Measurements from ENCODE around the gene RTN3. TPM values are rescaled to one million over a fixed set of nuclear protein-coding genes. Genes with fewer than 3 reads are reported as not detected.

The RTN3 gene
- 10 to 100 TPM; 59.6 to 67.7 TPM for total RNA-seq

DNA sequence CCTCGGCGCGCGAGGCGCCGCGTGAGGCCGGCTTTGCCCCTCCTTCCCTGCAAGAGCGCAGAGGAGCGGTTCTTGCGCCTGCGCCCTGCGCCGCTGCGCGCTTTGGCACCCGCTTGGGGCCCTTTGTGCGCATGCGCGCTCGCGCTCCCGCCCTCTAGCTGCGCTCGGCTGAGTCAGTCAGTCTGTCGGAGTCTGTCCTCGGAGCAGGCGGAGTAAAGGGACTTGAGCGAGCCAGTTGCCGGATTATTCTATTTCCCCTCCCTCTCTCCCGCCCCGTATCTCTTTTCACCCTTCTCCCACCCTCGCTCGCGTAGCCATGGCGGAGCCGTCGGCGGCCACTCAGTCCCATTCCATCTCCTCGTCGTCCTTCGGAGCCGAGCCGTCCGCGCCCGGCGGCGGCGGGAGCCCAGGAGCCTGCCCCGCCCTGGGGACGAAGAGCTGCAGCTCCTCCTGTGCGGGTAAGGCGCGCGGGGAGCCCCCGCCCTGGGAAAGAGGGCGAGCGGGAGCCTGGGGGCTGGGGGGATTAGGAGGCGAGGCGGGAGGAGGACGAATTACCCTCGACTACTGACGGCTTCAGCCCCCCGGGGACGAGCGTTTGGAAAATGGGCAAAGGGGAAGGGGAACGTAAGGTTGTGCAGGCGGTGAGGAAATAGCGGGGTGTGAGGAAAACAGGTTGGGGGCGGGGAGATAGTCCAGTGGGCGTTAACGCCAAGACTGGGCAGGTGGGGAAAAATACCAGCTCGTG, at the start of gene RTN3:
TSS of gene RTN3 (plus strand) at position 180 of the 745 bp plus-strand sequence. CDS start at position 317, 137 bp downstream.

DNA sequence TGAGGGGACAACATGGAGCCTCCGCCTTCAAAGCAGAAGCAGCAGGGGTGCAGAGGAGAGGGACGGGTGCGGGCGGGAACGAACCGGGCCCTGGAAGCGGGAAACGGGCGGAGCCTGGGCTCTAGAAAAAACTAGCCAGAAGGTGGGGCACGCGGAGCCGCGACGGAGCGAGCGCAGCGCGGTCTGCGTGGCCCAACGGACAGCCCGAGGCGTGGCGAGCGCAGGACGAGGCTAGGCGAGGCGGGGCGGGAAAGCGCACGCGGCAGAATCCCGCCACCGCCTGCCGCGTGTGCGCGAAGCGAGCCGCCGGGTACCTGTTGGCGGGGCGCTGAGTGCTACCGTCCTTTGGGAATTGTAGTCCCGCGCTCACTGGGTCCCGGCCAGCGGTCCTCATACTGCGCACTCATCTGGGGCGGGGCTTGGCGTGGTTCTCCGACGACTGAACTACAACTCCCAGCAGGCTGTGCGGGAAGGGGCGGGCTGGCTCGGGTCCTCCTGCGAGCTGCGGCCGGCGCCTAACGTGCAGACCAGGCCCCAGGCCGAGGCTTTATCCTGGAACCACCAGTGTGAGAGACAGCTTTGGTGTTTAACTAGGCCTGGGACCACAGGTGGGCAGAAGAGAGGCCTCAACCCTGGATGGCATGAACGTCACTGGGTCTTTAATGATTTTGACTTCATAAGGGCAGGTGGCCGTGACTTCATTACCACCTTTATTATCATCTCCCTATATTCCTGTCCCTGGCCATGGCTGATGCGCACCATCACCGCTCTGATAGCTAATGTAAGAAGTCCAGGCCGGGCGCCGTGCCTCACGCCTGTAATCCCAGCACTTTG, 9.8 kb upstream of the RTN3 start, which contains the start of gene ATL3:
TSS of gene ATL3 (minus strand) at position 55 of the 834 bp plus-strand sequence. CDS start at position 14, 41 bp downstream.

DNA sequence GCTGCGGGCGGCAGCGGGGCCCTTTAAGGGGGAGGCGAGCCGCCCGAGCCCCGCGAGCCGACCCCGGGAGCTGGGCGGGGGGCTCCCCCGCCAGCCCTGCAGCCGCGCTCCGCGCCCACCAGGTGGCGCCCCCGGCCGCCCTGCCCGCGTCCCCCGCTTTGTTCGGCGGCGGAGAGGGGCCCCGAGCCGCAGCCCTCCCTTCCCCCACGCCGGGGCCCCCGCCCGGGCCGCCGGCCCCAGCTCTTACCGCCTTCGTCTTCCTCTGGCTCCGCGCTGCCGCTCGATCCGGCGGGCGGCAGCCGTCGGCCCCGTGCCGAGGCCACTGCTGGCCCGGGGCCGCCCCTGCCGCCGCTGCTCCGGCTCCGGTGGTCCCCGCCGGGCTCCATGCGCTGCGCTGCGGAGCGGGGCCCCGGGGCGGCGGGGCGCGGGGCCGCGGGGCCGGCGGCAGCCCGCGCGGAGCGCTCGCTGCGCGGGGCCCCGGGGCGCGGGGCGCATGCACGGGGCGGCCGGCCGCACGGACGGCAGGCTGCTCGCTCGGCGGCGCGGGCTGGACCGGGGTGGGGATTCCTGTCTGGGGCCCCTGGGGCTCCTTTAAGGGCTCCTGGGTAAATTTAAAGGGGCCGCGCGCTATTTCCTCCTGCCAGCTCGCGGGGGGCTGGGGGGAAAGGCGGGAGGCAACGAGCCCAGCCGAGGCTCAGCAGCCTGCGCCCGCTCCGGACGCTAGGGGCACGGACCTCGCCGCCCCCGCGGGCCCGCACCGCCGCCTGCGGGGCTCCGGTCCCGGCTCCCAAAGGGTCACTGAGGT, 87.1 kb downstream of the RTN3 start, which contains the start of gene ZFTA:
TSS of gene ZFTA (minus strand) at position 539 of the 805 bp plus-strand sequence. CDS start at position 386, 153 bp downstream.

Other genes with a start within 250 kb of the RTN3 start
- gene PLAAT5, start 190.3 kb upstream of the RTN3 start, total RNA-seq: not detected
- gene LGALS12, start 175.4 kb upstream of the RTN3 start, total RNA-seq: not detected
- 100 to 1,000 TPM; 128 to 136 TPM for gene PLAAT4, start 144.7 kb upstream of the RTN3 start, total RNA-seq
- under 1 TPM in 1 of 2 experiments, not detected in 1; 0.28 TPM for gene PLAAT2, start 118.1 kb upstream of the RTN3 start, total RNA-seq
- gene PLAAT3, start 67.1 kb upstream of the RTN3 start, total RNA-seq: 1 to 10 TPM; 2.7 to 3.0 TPM
- 10 to 100 TPM; 38.2 to 39.0 TPM for gene ATL3, start 10.1 kb upstream of the RTN3 start, total RNA-seq
- gene ZFTA, start 87.3 kb downstream of the RTN3 start, total RNA-seq: 1 to 10 TPM; 1.7 to 2.0 TPM
- 10 to 100 TPM; 28.7 to 31.4 TPM for gene SPINDOC, start 132.0 kb downstream of the RTN3 start, total RNA-seq
- 10 to 100 TPM; 62.5 to 65.1 TPM for gene MARK2, start 157.6 kb downstream of the RTN3 start, total RNA-seq
- under 1 TPM; 0.30 to 0.46 TPM for gene RCOR2, start 235.7 kb downstream of the RTN3 start, total RNA-seq